Measurements from ENCODE around the gene JAG2. TPM values are rescaled to one million over a fixed set of nuclear protein-coding genes. Genes with fewer than 3 reads are reported as not detected.

Gene JAG2
- total RNA-seq, 1 donor from 2014 or later, result 2.4 TPM

DNA sequence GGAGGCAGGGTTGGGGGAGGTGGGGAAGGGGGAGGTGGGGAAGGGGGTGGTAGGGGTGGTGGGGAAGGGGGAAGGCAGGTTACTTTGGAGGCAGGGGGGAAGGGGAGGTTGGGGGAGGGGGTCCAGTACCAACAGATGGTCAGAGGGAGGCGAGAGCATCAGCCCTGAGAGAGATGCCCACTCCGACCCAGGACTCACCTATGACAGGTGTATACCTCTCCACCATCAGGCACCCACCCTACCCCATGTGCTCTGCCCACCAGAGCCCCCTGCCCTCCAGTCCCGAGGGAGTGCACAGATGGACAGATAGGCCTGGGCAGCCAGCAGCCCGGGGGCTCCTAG lies 18.6 kb downstream of the JAG2 start:
- Histone ChIP-seq H3K36me3 (ENCODE audit: control insufficient read depth, insufficient read depth, low read length) (no peaks in the 10 kb centered on the region), H3K4me3 (ENCODE audit: low read depth, low read length) (no peak overlapping the region), H3K27me3 (ENCODE audit: control insufficient read depth, insufficient read depth, low read length) (no peaks in the 10 kb centered on the region)
- TF ChIP-seq, protein P1, sequence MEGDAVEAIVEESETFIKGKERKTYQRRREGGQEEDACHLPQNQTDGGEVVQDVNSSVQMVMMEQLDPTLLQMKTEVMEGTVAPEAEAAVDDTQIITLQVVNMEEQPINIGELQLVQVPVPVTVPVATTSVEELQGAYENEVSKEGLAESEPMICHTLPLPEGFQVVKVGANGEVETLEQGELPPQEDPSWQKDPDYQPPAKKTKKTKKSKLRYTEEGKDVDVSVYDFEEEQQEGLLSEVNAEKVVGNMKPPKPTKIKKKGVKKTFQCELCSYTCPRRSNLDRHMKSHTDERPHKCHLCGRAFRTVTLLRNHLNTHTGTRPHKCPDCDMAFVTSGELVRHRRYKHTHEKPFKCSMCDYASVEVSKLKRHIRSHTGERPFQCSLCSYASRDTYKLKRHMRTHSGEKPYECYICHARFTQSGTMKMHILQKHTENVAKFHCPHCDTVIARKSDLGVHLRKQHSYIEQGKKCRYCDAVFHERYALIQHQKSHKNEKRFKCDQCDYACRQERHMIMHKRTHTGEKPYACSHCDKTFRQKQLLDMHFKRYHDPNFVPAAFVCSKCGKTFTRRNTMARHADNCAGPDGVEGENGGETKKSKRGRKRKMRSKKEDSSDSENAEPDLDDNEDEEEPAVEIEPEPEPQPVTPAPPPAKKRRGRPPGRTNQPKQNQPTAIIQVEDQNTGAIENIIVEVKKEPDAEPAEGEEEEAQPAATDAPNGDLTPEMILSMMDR (IDR thresholded peaks at IDR 0.05; ENCODE audit: insufficient read depth, low read length, poor library complexity, severe bottlenecking), result no peak
- no peak for DNase-seq (ENCODE audit: low read depth)

DNA sequence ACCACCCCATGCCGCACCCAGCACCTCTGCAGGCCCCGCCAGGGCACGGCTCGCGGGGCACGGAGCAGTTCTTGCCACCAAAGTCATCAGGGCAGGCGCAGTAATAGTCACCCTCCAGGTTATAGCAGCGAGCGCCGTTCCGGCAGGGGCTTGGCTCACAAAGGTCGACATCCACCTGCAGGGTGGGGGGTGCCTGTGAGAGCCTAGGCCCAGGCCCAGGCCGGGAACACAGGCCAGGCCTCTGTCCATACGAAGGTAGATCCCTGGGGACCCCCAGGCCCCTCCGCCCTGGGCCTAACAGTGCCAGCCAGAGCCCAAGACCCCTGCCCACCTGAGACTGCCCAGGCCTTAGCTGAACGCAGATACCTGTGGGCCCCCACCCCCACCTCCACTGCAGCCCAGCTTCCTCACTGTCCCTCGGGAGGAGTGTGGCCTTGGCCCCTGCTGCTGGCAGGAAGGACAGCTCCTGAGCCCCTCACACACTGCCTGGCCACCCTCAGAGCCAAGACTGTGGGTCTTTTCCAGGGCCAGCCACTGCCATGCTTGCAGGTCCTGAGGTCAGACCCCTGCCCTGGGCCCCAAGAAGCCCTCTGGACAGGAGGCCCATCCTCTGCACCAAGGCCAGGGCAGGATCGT lies 19.3 kb downstream of the JAG2 start:
- H3K4me3 ChIP-seq (ENCODE audit: low read depth, low read length), result no peak overlapping the region
- DNase-seq (ENCODE audit: low read depth), result no peak
- H3K36me3 ChIP-seq (ENCODE audit: control insufficient read depth, insufficient read depth, low read length), result no peaks in the 10 kb centered on the region
- no peaks in the 10 kb centered on the region for H3K27me3 ChIP-seq (ENCODE audit: control insufficient read depth, insufficient read depth, low read length)
- TF ChIP-seq, protein P1 (IDR thresholded peaks at IDR 0.05; ENCODE audit: insufficient read depth, low read length, poor library complexity, severe bottlenecking), result no peak

DNA sequence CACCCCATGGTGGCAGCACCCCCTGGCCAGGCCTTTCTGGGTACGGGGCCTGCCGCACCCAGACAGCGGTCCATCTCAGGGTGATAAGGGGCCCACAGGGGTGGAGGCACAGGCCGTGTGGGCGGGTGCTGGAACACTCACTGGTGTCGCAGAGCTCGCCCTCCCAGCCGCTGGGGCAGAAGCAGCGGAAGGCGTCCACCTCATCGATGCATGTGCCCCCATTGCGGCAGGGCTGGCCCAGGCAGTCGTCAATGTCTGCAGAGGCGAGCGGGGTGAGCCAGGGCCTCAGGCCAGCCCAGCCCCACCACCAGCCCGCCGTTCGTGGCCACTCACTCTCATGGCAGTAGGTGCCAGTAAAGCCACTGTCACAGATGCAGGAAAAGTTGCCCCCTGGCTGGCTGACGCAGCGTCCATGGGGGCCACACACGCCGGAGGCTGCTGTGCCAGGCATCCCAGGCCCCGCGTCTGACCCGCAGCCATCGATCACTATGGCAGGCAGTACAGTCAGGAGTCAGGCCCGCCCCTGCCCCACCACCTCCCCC lies 19.9 kb downstream of the JAG2 start:
- TF ChIP-seq, protein P1 (IDR thresholded peaks at IDR 0.05; ENCODE audit: insufficient read depth, low read length, poor library complexity, severe bottlenecking), result no peak
- Histone ChIP-seq H3K36me3 (ENCODE audit: control insufficient read depth, insufficient read depth, low read length) (no peaks in the 10 kb centered on the region), H3K4me3 (ENCODE audit: low read depth, low read length) (no peak overlapping the region), H3K27me3 (ENCODE audit: control insufficient read depth, insufficient read depth, low read length) (no peaks in the 10 kb centered on the region)
- DNase-seq (ENCODE audit: low read depth), result no peak

DNA sequence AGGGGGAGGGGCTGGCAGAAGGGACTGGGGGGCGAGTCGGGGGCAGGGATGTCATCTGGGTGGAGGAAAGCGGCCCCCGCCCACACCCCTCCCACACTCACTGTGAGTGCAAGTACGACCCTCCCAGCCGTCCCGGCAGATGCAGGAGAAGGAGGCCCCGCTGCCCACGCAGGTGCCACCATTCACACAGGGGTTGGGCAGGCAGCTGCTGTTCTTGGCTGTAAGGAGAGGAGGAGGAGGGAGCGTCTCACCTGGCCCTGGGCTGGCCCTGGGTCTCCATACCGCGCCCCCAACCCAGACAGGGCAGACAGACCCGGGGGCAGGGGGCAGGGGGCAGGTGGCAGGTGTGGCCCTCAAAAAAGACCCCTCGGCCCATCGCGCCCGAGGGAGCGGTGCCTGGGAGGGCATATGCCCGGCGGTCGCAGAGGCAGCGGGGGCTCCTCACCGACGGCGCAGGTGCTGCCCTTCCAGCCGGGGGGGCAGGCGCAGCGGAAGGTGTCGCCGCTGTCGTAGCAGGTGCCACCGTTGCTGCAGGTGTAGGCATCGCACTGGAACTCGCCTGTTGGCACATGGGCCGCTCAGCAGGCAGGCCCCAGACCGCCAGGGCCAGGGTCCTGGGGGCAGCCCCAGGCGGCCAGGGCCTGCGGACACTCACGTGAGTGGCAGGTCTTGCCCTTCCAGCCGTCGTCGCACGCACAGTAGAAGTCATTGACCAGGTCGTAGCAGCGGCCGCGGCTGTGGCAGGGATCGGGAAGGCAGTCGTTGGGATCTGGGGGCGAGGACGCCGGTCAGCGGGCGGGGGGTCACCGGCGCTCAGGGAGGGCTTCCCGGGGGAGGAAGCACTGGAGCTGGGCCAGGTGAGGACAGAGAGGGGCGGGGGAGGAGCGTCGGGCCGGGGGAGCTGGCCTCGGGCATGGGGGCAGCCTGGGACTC lies 20.6 kb downstream of the JAG2 start:
- no peaks in the 10 kb centered on the region for H3K36me3 ChIP-seq (ENCODE audit: control insufficient read depth, insufficient read depth, low read length)
- TF ChIP-seq, protein P1 (IDR thresholded peaks at IDR 0.05; ENCODE audit: insufficient read depth, low read length, poor library complexity, severe bottlenecking), result no peak
- DNase-seq (ENCODE audit: low read depth), result no peak

DNA sequence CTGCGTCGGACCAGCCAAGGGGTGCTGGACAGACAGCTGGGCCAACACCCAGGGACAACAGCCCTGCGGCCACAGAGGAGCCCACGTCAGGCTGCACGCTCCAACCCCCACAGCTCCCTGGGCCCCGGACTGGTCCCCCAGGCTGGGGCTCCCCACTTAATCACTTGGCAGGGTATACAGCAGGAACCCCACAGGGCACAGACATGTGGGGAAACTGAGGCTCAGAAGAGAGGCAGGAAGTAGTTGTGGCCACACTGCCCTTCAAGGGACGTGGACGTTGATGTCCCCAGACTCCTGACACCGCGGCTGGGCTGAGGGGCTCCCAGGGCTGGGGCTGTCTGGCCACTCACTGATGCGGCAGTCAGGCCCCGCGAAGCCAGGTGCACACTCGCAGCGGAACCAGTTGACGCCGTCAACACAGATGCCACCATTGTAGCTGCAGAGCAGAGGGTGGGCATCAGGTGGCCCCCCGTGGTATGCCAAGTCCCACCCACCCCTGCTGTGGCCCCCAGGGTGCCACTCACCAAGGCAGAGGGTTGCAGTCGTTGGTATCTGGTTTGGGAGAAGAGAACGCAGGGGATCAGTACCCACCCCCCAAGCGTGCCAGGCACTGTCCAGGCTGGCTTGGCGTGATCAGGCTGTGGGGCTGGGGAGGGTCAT lies 21.5 kb downstream of the JAG2 start:
- Histone ChIP-seq H3K4me3 (ENCODE audit: low read depth, low read length) (no peak overlapping the region), H3K27me3 (ENCODE audit: control insufficient read depth, insufficient read depth, low read length) (no peaks in the 10 kb centered on the region), H3K36me3 (ENCODE audit: control insufficient read depth, insufficient read depth, low read length) (no peaks in the 10 kb centered on the region)
- TF ChIP-seq, protein P1 (IDR thresholded peaks at IDR 0.05; ENCODE audit: insufficient read depth, low read length, poor library complexity, severe bottlenecking), result no peak
- DNase-seq (ENCODE audit: low read depth), result no peak

More for the DNA sequence above, 20.6 kb downstream of the JAG2 start:
- H3K27me3 ChIP-seq (ENCODE audit: control insufficient read depth, insufficient read depth, low read length), result no peaks in the 10 kb centered on the region
- H3K4me3 ChIP-seq (ENCODE audit: low read depth, low read length), result no peak overlapping the region
